ENCODE results near the gene SLC47A2. TPM values are rescaled to one million over a fixed set of nuclear protein-coding genes. Genes with fewer than 3 reads are reported as not detected.

Gene SLC47A2
- total and polyA plus RNA-seq, 3 experiments from 2014 or later, result not detected

DNA sequence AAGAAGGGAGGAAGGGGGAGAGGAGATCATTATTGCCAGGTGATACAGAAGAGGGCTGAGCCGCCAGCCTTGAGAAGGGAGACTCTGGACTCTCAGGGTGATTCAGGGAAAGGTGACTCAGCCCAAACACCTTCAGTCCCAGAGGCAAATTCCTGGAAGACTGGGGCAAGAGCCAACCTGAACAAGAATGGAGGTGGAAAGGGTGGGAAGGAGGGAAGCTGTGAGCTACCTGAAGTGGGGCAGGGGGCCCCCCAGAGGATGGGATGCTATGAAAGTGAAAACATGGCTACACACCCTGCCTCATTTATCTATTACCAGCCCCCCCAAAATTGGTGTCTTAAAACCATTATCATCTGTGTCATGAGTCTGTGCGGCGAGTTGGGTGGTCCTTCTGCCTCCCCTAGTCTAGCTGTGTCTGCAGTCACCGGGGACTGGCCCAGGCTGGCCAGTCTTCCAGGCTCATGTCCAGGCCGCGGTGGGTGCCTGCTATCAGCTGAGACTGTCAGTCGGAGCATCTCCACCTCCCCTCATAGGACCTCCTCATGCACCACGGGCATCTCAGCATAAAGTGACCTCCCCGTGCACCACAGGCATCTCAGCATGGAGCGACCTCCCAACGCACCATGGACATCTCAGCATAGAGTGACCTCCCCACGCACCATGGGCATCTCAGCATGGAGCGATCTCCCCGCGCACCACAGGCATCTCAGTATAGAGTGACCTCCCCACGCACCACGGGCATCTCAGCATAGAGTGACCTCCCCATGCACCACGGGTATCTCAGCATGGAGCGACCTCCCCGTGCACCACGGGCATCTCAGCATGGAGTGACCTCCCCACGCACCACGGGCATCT is 3.2 kb upstream of the SLC47A2 start:
- Histone ChIP-seq H3K4me1 (ENCODE audit: insufficient read depth, low read length) (peaks cover 7% of the 10 kb centered on the region), H3K9me3 (ENCODE audit: low read length) (no peaks in the 10 kb centered on the region), H3K27ac (ENCODE audit: low read depth, low read length) (no peak overlapping the region), H3K27me3 (ENCODE audit: insufficient read depth, low read length, poor library complexity, severe bottlenecking) (no peaks in the 10 kb centered on the region), H3K36me3 (ENCODE audit: insufficient read depth, low read length) (no peaks in the 10 kb centered on the region), H3K4me3 (ENCODE audit: low read length) (no peak overlapping the region)
- H3K36me3 Mint-ChIP-seq, result no peaks in the 10 kb centered on the region
- DNase-seq, result no peak
- H3K4me3 Mint-ChIP-seq, result peak overlapping the region in 1 of 7 donors; percentile 3
- peaks cover 3 to 8% of the 10 kb centered on the region in 2 donors for H3K27me3 Mint-ChIP-seq
- H3K27ac Mint-ChIP-seq, result peak overlapping the region in 2 of 8 donors; percentile 31 to 77
- peaks cover 8% of the 10 kb centered on the region in 3 donors for H3K4me1 Mint-ChIP-seq
- ChIA-PET POLR2A (no interaction called here), CTCF (no interaction called here)
- H3K9me3 Mint-ChIP-seq, result no peaks in the 10 kb centered on the region

DNA sequence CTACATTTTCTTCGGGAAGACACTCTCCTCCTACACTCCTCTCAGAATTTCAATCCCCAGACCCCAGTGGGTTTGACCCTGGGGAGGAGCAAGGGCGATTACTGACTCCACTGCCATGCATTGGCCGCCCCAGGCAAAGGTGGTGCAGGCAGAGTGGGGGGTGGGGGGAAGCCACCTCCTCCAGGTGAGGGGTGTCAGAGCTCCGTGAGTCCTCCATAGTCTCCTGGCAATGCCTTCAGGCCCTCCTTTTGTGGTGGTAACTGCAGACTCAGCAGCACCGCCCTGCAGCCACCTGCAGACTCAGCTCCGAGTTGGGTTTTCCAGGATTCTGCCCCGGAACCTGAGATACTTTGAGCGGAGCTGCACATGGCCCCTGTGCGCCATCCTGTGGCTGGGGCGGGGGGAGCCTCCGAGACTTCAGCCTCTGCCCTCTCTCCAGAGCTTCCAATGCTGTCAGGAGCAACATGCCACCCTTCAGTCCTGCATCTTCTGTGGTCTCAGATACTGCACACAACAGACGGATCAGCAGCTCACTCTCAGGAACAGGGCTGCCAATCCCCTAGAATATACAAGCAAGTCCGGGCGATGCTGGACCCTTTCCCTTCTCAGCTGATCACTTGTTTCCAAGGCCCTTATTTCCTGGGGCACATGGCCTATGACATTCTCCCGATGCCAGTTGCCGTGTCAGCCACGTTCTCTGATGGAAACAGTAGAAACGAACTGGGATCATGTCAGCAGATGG is 2.4 kb upstream of the SLC47A2 start:
- H3K4me3 Mint-ChIP-seq, result no peak overlapping the region
- peaks cover 3 to 8% of the 10 kb centered on the region in 2 donors for H3K27me3 Mint-ChIP-seq
- H3K36me3 Mint-ChIP-seq, result no peaks in the 10 kb centered on the region
- Histone ChIP-seq H3K4me1 (ENCODE audit: insufficient read depth, low read length) (peaks cover under 1% of the 10 kb centered on the region), H3K4me3 (ENCODE audit: low read length) (no peak overlapping the region), H3K27me3 (ENCODE audit: insufficient read depth, low read length, poor library complexity, severe bottlenecking) (no peaks in the 10 kb centered on the region), H3K36me3 (ENCODE audit: insufficient read depth, low read length) (no peaks in the 10 kb centered on the region), H3K9me3 (ENCODE audit: low read length) (no peaks in the 10 kb centered on the region), H3K27ac (ENCODE audit: low read depth, low read length) (no peak overlapping the region)
- CTCF ChIA-PET, result no interaction called here
- no peaks in the 10 kb centered on the region for H3K9me3 Mint-ChIP-seq
- H3K27ac Mint-ChIP-seq, result no peak overlapping the region
- POLR2A ChIA-PET, result no interaction called here
- H3K4me1 Mint-ChIP-seq, result peaks cover 1% of the 10 kb centered on the region in 3 donors
- DNase-seq, result no peak

DNA sequence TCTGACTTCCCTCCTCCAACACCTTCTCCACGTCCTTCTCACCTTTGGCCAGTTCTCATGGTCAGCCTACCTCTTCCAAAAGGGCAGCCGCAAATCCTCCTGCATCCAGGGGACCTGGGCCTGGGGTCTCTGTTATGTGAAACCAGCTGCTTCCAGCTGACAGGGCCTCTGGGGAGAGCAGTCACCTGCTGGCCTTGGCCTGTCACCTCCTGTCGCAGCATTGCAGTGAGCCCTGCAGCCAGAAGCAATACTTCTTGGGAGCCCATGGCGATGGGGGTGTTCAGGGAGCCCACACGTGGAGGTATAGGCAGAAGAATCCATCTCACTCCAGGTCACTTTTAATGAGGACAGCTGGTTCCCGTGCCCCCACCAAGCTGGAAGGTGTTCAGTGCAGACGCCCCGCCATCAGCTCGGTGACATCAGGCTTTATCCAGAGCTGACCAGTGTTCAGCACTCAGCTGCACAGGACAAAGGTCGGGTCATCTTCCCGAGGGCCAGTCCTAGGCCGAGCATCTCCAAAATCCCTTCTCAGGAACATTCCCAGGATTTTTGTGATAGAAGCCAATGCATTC is 1.7 kb upstream of the SLC47A2 start:
- no peaks in the 10 kb centered on the region for H3K4me1 Mint-ChIP-seq
- no peak overlapping the region for H3K27ac Mint-ChIP-seq
- Histone ChIP-seq H3K4me3 (ENCODE audit: low read length) (no peak overlapping the region), H3K4me1 (ENCODE audit: insufficient read depth, low read length) (no peaks in the 10 kb centered on the region), H3K27ac (ENCODE audit: low read depth, low read length) (no peak overlapping the region), H3K27me3 (ENCODE audit: insufficient read depth, low read length, poor library complexity, severe bottlenecking) (no peaks in the 10 kb centered on the region), H3K9me3 (ENCODE audit: low read length) (no peaks in the 10 kb centered on the region), H3K36me3 (ENCODE audit: insufficient read depth, low read length) (no peaks in the 10 kb centered on the region)
- no peaks in the 10 kb centered on the region for H3K36me3 Mint-ChIP-seq
- ChIA-PET POLR2A (no interaction called here), CTCF (no interaction called here)
- no peaks in the 10 kb centered on the region for H3K9me3 Mint-ChIP-seq
- H3K27me3 Mint-ChIP-seq, result peaks cover 3 to 8% of the 10 kb centered on the region in 2 donors
- no peak for DNase-seq
- H3K4me3 Mint-ChIP-seq, result no peak overlapping the region

DNA sequence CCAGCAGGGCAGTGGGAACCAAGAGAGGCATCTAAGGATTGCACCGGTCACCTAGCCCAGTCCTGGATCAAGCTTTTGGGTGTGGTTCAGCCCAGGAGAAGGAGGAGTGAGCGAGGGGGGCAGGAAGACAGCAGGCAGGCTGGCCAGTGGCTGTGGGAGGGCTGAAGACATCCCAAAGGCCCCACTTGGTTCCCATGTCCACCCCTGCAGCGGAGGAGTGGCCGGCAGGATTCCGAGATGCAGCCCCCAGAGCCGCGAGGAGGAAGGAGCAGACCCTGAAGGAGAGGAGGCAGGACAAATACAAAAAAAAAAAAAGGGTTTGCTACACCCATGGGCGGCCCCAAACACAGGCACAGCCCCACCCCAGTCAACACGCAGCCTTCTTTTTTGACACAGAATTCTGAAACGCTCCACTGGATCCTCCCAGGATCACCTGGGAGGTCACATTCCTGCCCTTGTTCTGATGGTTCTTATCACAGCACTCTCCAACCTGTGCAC is 1.1 kb upstream of the SLC47A2 start:
- H3K27me3 Mint-ChIP-seq, result peaks cover 3 to 8% of the 10 kb centered on the region in 2 donors
- H3K27me3 ChIP-seq (ENCODE audit: insufficient read depth, low read length, poor library complexity, severe bottlenecking), result no peaks in the 10 kb centered on the region
- CTCF ChIA-PET, result no interaction called here

DNA sequence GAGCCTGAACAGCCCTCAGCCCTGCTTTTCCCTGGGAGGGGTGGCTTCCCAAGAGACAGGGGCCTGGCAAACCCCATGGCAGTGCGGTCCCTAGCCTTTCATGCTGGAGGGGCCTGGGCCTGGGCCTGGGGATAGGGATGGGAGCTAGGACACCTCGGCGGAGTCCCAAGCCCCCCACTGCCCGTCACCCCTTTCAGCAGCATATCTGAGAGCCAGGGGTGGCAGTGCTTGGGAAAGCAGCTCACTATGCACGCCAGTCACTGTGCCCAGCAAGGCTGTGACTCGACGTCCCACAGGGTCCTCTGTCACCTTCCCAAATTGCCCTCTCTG is 612 bp upstream of the SLC47A2 start:
- no peak for DNase-seq
- ChIA-PET POLR2A (no interaction called here), CTCF (no interaction called here)
- Mint-ChIP-seq H3K36me3 (no peaks in the 10 kb centered on the region), H3K27ac (no peak overlapping the region), H3K27me3 (peaks cover 3 to 8% of the 10 kb centered on the region in 2 donors), H3K4me3 (no peak overlapping the region), H3K9me3 (no peaks in the 10 kb centered on the region), H3K4me1 (no peaks in the 10 kb centered on the region)
- Histone ChIP-seq H3K4me3 (ENCODE audit: low read length) (no peak overlapping the region), H3K27ac (ENCODE audit: low read depth, low read length) (no peak overlapping the region), H3K9me3 (ENCODE audit: low read length) (no peaks in the 10 kb centered on the region), H3K27me3 (ENCODE audit: insufficient read depth, low read length, poor library complexity, severe bottlenecking) (no peaks in the 10 kb centered on the region), H3K36me3 (ENCODE audit: insufficient read depth, low read length) (no peaks in the 10 kb centered on the region), H3K4me1 (ENCODE audit: insufficient read depth, low read length) (no peaks in the 10 kb centered on the region)

More for the DNA sequence above, 1.1 kb upstream of the SLC47A2 start:
- H3K36me3 Mint-ChIP-seq, result no peaks in the 10 kb centered on the region
- POLR2A ChIA-PET, result no interaction called here
- no peaks in the 10 kb centered on the region for H3K9me3 Mint-ChIP-seq
- Histone ChIP-seq H3K4me3 (ENCODE audit: low read length) (no peak overlapping the region), H3K36me3 (ENCODE audit: insufficient read depth, low read length) (no peaks in the 10 kb centered on the region), H3K27ac (ENCODE audit: low read depth, low read length) (no peak overlapping the region), H3K4me1 (ENCODE audit: insufficient read depth, low read length) (no peaks in the 10 kb centered on the region), H3K9me3 (ENCODE audit: low read length) (no peaks in the 10 kb centered on the region)
- no peak overlapping the region for H3K4me3 Mint-ChIP-seq
- H3K4me1 Mint-ChIP-seq, result no peaks in the 10 kb centered on the region
- no peak overlapping the region for H3K27ac Mint-ChIP-seq
- no peak for DNase-seq

DNA sequence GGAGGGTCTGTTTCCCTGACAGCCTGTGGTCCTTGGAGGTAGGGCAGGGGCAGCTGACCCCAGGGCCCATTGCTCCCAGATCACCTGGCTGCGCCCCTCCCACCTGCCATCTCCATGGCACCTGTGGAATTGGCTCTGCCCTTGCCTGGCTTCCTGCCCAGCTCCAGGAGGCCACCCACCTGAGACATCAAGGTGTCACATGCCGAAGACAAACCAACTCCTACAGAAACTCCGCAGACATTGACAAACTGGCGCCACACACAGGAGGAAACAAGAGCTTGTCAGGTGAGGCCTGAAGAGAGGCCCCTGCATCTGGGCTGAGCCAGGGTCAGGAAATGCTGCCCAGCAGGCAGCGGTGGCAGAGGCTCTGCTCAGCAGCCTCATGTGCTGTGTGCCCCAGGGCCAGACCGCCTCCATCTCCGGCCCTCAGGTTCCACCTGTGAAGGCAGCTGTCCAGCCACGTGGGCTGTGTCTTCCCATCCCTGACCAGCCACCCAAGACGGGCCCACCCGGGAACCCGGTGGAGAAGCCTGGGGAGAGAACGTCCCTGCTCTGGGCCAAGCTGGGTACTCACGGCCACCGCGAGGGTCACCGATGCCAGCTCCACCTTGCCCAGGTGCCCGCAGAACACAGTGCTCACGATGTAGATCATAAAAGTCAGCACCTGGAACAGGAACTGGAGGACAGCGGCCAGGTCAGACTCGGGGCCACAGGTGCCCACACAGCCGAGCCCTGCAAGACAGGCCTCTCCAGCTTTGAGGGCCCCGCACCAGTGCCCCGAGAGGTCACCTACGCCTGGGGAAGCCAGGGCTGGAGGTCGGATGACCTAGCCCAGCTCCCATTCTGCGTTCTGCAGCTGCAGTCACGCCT is 1.6 kb downstream of the SLC47A2 start:
- H3K27ac ChIP-seq (ENCODE audit: low read depth, low read length), result no peak overlapping the region
- H3K4me3 ChIP-seq (ENCODE audit: low read length), result no peak overlapping the region
- Mint-ChIP-seq H3K27me3 (peaks cover 0 to 2% of the 10 kb centered on the region in 2 donors), H3K27ac (no peak overlapping the region), H3K36me3 (no peaks in the 10 kb centered on the region), H3K9me3 (no peaks in the 10 kb centered on the region), H3K4me3 (no peak overlapping the region), H3K4me1 (no peaks in the 10 kb centered on the region)
- no peaks in the 10 kb centered on the region for H3K4me1 ChIP-seq (ENCODE audit: insufficient read depth, low read length)
- no peaks in the 10 kb centered on the region for H3K36me3 ChIP-seq (ENCODE audit: insufficient read depth, low read length)
- H3K9me3 ChIP-seq (ENCODE audit: low read length), result no peaks in the 10 kb centered on the region
- H3K27me3 ChIP-seq (ENCODE audit: insufficient read depth, low read length, poor library complexity, severe bottlenecking), result no peaks in the 10 kb centered on the region
- ChIA-PET POLR2A (no interaction called here), CTCF (no interaction called here)
- DNase-seq, result no peak

DNA sequence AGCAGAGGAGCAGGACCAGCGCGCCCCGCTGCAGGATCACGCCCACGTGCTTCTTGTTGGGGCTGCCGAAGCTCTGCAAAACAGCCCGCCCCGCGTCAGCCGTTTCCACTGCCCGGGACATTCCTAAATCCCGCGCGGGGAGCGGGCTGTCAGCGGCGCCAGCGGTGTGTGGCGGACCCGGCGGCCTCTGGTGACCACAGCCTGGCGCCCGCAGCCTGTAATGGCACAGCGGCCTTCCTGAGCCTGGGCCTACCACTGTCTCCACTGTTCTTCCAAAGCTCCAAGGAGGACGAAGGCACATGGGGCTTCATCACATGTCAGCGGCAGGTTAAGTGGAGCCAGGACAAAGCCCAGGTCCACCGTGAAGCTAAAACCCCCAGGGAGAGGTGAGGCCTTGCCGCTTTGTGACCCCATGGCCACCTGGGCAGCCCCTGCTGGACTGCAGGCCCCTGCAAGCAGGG is 2.5 kb downstream of the SLC47A2 start:
- H3K4me1 ChIP-seq (ENCODE audit: insufficient read depth, low read length), result no peaks in the 10 kb centered on the region
- CTCF ChIA-PET, result no interaction called here
- no peaks in the 10 kb centered on the region for H3K9me3 Mint-ChIP-seq

More for the DNA sequence above, 2.5 kb downstream of the SLC47A2 start:
- POLR2A ChIA-PET, result no interaction called here
- Mint-ChIP-seq H3K27ac (no peak overlapping the region), H3K4me1 (no peaks in the 10 kb centered on the region), H3K36me3 (no peaks in the 10 kb centered on the region), H3K27me3 (no peaks in the 10 kb centered on the region), H3K4me3 (no peak overlapping the region)
- no peak overlapping the region for H3K27ac ChIP-seq (ENCODE audit: low read depth, low read length)
- no peak for DNase-seq
- no peaks in the 10 kb centered on the region for H3K27me3 ChIP-seq (ENCODE audit: insufficient read depth, low read length, poor library complexity, severe bottlenecking)
- H3K36me3 ChIP-seq (ENCODE audit: insufficient read depth, low read length), result no peaks in the 10 kb centered on the region
- no peak overlapping the region for H3K4me3 ChIP-seq (ENCODE audit: low read length)
- H3K9me3 ChIP-seq (ENCODE audit: low read length), result no peaks in the 10 kb centered on the region

Measured in CD8-positive, alpha-beta memory T cell (primary cell).